Measurements from ENCODE around the gene RNU6-1.

- 0 out of 2 replicates have a peak, but pooled peaks have one; percentile 19 for TF ChIP-seq CTCF (conservative IDR thresholded peaks at IDR 0.05; ENCODE audit: low read length)
- peak; percentile 69; the same call in 1 of the 2 replicates for TF ChIP-seq EZH2phosphoT487 (IDR thresholded peaks at IDR 0.05; ENCODE audit: borderline replicate concordance, low read depth, low read length)
Observed at GRCh38 chr15:67823314-67824196, 16.3 kb downstream of the RNU6-1 start.
